HUES64 (cell line): ENCODE measurements around the gene DENND2D.

Source experiments
- H3K27ac ChIP-seq: 2 replicates; pipeline ENCODE4 v1.7.0; 2013; ENCODE audit warnings: low read depth, low read length, inconsistent platforms
- H3K27me3 ChIP-seq: 2 replicates; pipeline ENCODE4 v1.6.1; 2013; ENCODE audit warnings: mild to moderate bottlenecking, low read length; ENCODE audit not compliant: insufficient read depth
- H3K36me3 ChIP-seq: 2 replicates; pipeline ENCODE4 v1.6.1; 2013; ENCODE audit warnings: mild to moderate bottlenecking, low read length; ENCODE audit not compliant: insufficient read depth
- H3K4me1 ChIP-seq: 2 replicates; pipeline ENCODE4 v1.6.1; 2013; ENCODE audit warnings: mild to moderate bottlenecking, low read length, moderate library complexity; ENCODE audit not compliant: insufficient read depth
- H3K4me3 ChIP-seq: 2 replicates; pipeline ENCODE4 v1.5.1; 2013; ENCODE audit warnings: mild to moderate bottlenecking, low read length, moderate library complexity
- H3K9ac ChIP-seq: 2 replicates; pipeline ENCODE4 v1.6.1; 2013; ENCODE audit warnings: mild to moderate bottlenecking, low read depth, low read length
- H3K9me3 ChIP-seq: 2 replicates; pipeline ENCODE4 v1.6.1; 2013; ENCODE audit warnings: low read depth, low read length; ENCODE audit not compliant: insufficient read depth
- WGBS: fragments of 150-250, 120-280 bp; methylation state at CpG from one replicate; pipeline ENCODE4 v1.1.7; 2013; ENCODE audit warnings: missing lambda C conversion rate; 5-methylcytosine and 5-hydroxymethylcytosine counted together

The DENND2D gene

GRCh38 chr1:111190931-111191451 is 9.5 kb downstream of the DENND2D start:
- H3K4me3 ChIP-seq: no peak overlapping the region
- no peak overlapping the region for H3K9ac ChIP-seq
- no peaks in the 10 kb centered on the region for H3K27me3 ChIP-seq
- WGBS: 84% methylated on average over 2 of the region's 2 CpGs
- no peaks in the 10 kb centered on the region for H3K4me1 ChIP-seq
- H3K9me3 ChIP-seq: no peaks in the 10 kb centered on the region
- H3K27ac ChIP-seq: no peak overlapping the region
- peaks cover 27% of the 10 kb centered on the region for H3K36me3 ChIP-seq

GRCh38 chr1:111184663-111185062 is 15.8 kb downstream of the DENND2D start:
- no peaks in the 10 kb centered on the region for H3K27me3 ChIP-seq
- H3K4me1 ChIP-seq: no peaks in the 10 kb centered on the region
- no peak overlapping the region for H3K27ac ChIP-seq
- H3K4me3 ChIP-seq: no peak overlapping the region
- H3K36me3 ChIP-seq: peaks cover 65% of the 10 kb centered on the region
- H3K9ac ChIP-seq: no peak overlapping the region
- H3K9me3 ChIP-seq: no peaks in the 10 kb centered on the region

GRCh38 chr1:111183308-111184069 is 17.0 kb downstream of the DENND2D start:
- H3K4me1 ChIP-seq: no peaks in the 10 kb centered on the region
- H3K4me3 ChIP-seq: no peak overlapping the region
- no peaks in the 10 kb centered on the region for H3K27me3 ChIP-seq
- H3K36me3 ChIP-seq: peaks cover 70% of the 10 kb centered on the region
- no peaks in the 10 kb centered on the region for H3K9me3 ChIP-seq
- no peak overlapping the region for H3K27ac ChIP-seq
- 94% methylated on average over 5 of the region's 6 CpGs for WGBS
- no peak overlapping the region for H3K9ac ChIP-seq

- Histone ChIP-seq H3K9ac (no peak overlapping the region), H3K9me3 (no peaks in the 10 kb centered on the region), H3K27ac (no peak overlapping the region), H3K4me3 (no peak overlapping the region), H3K36me3 (peaks cover 68% of the 10 kb centered on the region), H3K27me3 (no peaks in the 10 kb centered on the region), H3K4me1 (no peaks in the 10 kb centered on the region)
- WGBS: 90% methylated on average over 2 of the region's 2 CpGs
Observed at GRCh38 chr1:111182052-111182451, 18.4 kb downstream of the DENND2D start.

GRCh38 chr1:111179968-111180533 is 20.4 kb downstream of the DENND2D start:
- Histone ChIP-seq H3K27me3 (no peaks in the 10 kb centered on the region), H3K9ac (no peak overlapping the region), H3K4me1 (no peaks in the 10 kb centered on the region), H3K27ac (no peak overlapping the region), H3K9me3 (no peaks in the 10 kb centered on the region), H3K4me3 (no peak overlapping the region), H3K36me3 (peaks cover 71% of the 10 kb centered on the region)

- Histone ChIP-seq H3K9ac (no peak overlapping the region), H3K4me1 (no peaks in the 10 kb centered on the region), H3K36me3 (peaks cover 69% of the 10 kb centered on the region), H3K27ac (no peak overlapping the region), H3K27me3 (no peaks in the 10 kb centered on the region), H3K4me3 (no peak overlapping the region), H3K9me3 (no peaks in the 10 kb centered on the region)
- no CpG with 5 or more reads among the region's 1 CpG for WGBS
Observed at GRCh38 chr1:111176678-111177077, 23.8 kb downstream of the DENND2D start.

- Histone ChIP-seq H3K9ac (no peak overlapping the region), H3K27ac (no peak overlapping the region), H3K4me1 (no peaks in the 10 kb centered on the region), H3K27me3 (no peaks in the 10 kb centered on the region), H3K9me3 (no peaks in the 10 kb centered on the region), H3K36me3 (peaks cover 69% of the 10 kb centered on the region), H3K4me3 (no peak overlapping the region)
- 96% methylated on average over 3 of the region's 3 CpGs for WGBS
Observed at GRCh38 chr1:111175349-111175748, 25.1 kb downstream of the DENND2D start.

GRCh38 chr1:111174070-111174469 is 26.4 kb downstream of the DENND2D start:
- Histone ChIP-seq H3K27me3 (no peaks in the 10 kb centered on the region), H3K4me3 (no peak overlapping the region), H3K27ac (no peak overlapping the region), H3K36me3 (peaks cover 68% of the 10 kb centered on the region), H3K9me3 (no peaks in the 10 kb centered on the region), H3K4me1 (no peaks in the 10 kb centered on the region), H3K9ac (no peak overlapping the region)

GRCh38 chr1:111172463-111172862 is 28.0 kb downstream of the DENND2D start:
- no peak overlapping the region for H3K27ac ChIP-seq
- peaks cover 66% of the 10 kb centered on the region for H3K36me3 ChIP-seq
- no peak overlapping the region for H3K9ac ChIP-seq
- no peaks in the 10 kb centered on the region for H3K9me3 ChIP-seq
- H3K4me3 ChIP-seq: no peak overlapping the region
- no peaks in the 10 kb centered on the region for H3K27me3 ChIP-seq
- H3K4me1 ChIP-seq: no peaks in the 10 kb centered on the region

GRCh38 chr1:111164151-111164550 is 36.3 kb downstream of the DENND2D start:
- Histone ChIP-seq H3K27ac (no peak overlapping the region), H3K4me3 (no peak overlapping the region), H3K27me3 (no peaks in the 10 kb centered on the region), H3K4me1 (no peaks in the 10 kb centered on the region), H3K9me3 (no peaks in the 10 kb centered on the region), H3K9ac (no peak overlapping the region), H3K36me3 (peaks cover 83% of the 10 kb centered on the region)
- WGBS: 96% methylated on average over 2 of the region's 2 CpGs

GRCh38 chr1:111163363-111163762 is 37.1 kb downstream of the DENND2D start:
- Histone ChIP-seq H3K27ac (no peak overlapping the region), H3K9ac (no peak overlapping the region), H3K9me3 (no peaks in the 10 kb centered on the region), H3K36me3 (peaks cover 79% of the 10 kb centered on the region), H3K4me1 (no peaks in the 10 kb centered on the region), H3K27me3 (no peaks in the 10 kb centered on the region), H3K4me3 (no peak overlapping the region)
- 97% methylated on average over 4 of the region's 4 CpGs for WGBS
